T-helper 17 cell (primary cell): ENCODE measurements around the gene OR10G2. TPM values are rescaled to one million over a fixed set of nuclear protein-coding genes. Genes with fewer than 3 reads are reported as not detected.
"Not testable (repeated sequence)": the region's sequence is repeated elsewhere in the genome, so short reads cannot be mapped to it uniquely, and the experiment has no call there.

Experiments used
- ATAC-seq: fragments of 150-1000 bp; cut with Tn5 transposase; 2 replicates; pipeline ENCODE4 v1.10.0; 2021; ENCODE audit warnings: mild to moderate bottlenecking, moderate library complexity
- DNase-seq, 3 donors: peaks; one replicate each; pipeline versions ENCODE4 v3.0.0 to v3.0.0-alpha.2; 2020 to 2021
- H3K9me3 ChIP-seq: one replicate; pipeline ENCODE4 v1.7.0; 2013; ENCODE audit warnings: low read length, mild to moderate bottlenecking; ENCODE audit not compliant: control insufficient read depth, poor library complexity, severe bottlenecking
- H3K27ac Mint-ChIP-seq: one replicate; pipeline ENCODE4 v1.8.0; 2022; ENCODE audit warnings: mild to moderate bottlenecking, moderate library complexity, mixed read lengths
- H3K27me3 Mint-ChIP-seq: one replicate; pipeline ENCODE4 v1.8.0; 2022; ENCODE audit warnings: mixed read lengths
- H3K36me3 Mint-ChIP-seq: one replicate; pipeline ENCODE4 v1.8.0; 2022; ENCODE audit warnings: low read depth, mixed read lengths
- H3K4me1 Mint-ChIP-seq: one replicate; pipeline ENCODE4 v1.8.0; 2022; ENCODE audit warnings: mild to moderate bottlenecking, mixed read lengths
- H3K4me3 Mint-ChIP-seq: one replicate; pipeline ENCODE4 v1.8.0; 2022; ENCODE audit warnings: mild to moderate bottlenecking, moderate library complexity, mixed read lengths
- total RNA-seq, 4 donors: library from RNA in 2 of 4; stranded (reverse) in 2 of 4; gene quantifications; one replicate each; pipeline ENCODE4 v1.2.3 and lab custom pipeline; 2022 to 2026

The OR10G2 gene
- total RNA-seq, 2 donors from 2014 or later: not detected

- Mint-ChIP-seq H3K27me3 (peaks cover 4% of the 10 kb centered on the region), H3K36me3 (no peaks in the 10 kb centered on the region), H3K27ac (peak overlapping the region; percentile 54), H3K4me3 (no peak overlapping the region), H3K4me1 (peaks cover 5% of the 10 kb centered on the region)
- ATAC-seq (no peak), DNase-seq (no peak)
- no peaks in the 10 kb centered on the region for H3K9me3 ChIP-seq
Observed at GRCh38 chr14:21642683-21643082, 7.9 kb upstream of the OR10G2 start.

GRCh38 chr14:21631084-21631483 lies 3.7 kb downstream of the OR10G2 start:
- Mint-ChIP-seq H3K27me3 (peaks cover 54% of the 10 kb centered on the region), H3K4me1 (no peaks in the 10 kb centered on the region), H3K4me3 (no peak overlapping the region), H3K27ac (no peak overlapping the region), H3K36me3 (peaks cover 2% of the 10 kb centered on the region)
- DNase-seq (no peak), ATAC-seq (no peak)
- H3K9me3 ChIP-seq: no peaks in the 10 kb centered on the region

- not testable (repeated sequence) for ATAC-seq, H3K27ac Mint-ChIP-seq, H3K9me3 ChIP-seq, DNase-seq, H3K4me1 Mint-ChIP-seq, H3K4me3 Mint-ChIP-seq, H3K36me3 Mint-ChIP-seq
- peaks cover 56% of the 10 kb centered on the region for H3K27me3 Mint-ChIP-seq
Observed at GRCh38 chr14:21630503-21630902, 4.2 kb downstream of the OR10G2 start.

- Mint-ChIP-seq H3K4me3 (no peak overlapping the region), H3K27ac (no peak overlapping the region), H3K36me3 (peaks cover 2% of the 10 kb centered on the region), H3K27me3 (peaks cover 49% of the 10 kb centered on the region), H3K4me1 (no peaks in the 10 kb centered on the region)
- no peak for DNase-seq
- ATAC-seq: no peak
- no peaks in the 10 kb centered on the region for H3K9me3 ChIP-seq
Observed at GRCh38 chr14:21626491-21627230, 8.1 kb downstream of the OR10G2 start.

GRCh38 chr14:21617614-21618013 lies 17.1 kb downstream of the OR10G2 start:
- H3K27ac Mint-ChIP-seq: no peak overlapping the region
- H3K27me3 Mint-ChIP-seq: peaks cover 34% of the 10 kb centered on the region
- DNase-seq (no peak), ATAC-seq (no peak)
- peaks cover 3% of the 10 kb centered on the region for H3K36me3 Mint-ChIP-seq
- H3K4me3 Mint-ChIP-seq: no peak overlapping the region
- peaks cover 2% of the 10 kb centered on the region for H3K4me1 Mint-ChIP-seq
- H3K9me3 ChIP-seq: no peaks in the 10 kb centered on the region

- Mint-ChIP-seq H3K4me3 (no peak overlapping the region), H3K4me1 (peaks cover 2% of the 10 kb centered on the region), H3K27me3 (peaks cover 25% of the 10 kb centered on the region), H3K36me3 (peaks cover 2% of the 10 kb centered on the region), H3K27ac (no peak overlapping the region)
- DNase-seq (no peak), ATAC-seq (no peak)
- no peaks in the 10 kb centered on the region for H3K9me3 ChIP-seq
Observed at GRCh38 chr14:21614240-21614639, 20.5 kb downstream of the OR10G2 start.

GRCh38 chr14:21612324-21612723 lies 22.4 kb downstream of the OR10G2 start:
- Mint-ChIP-seq H3K27me3 (peaks cover 21% of the 10 kb centered on the region), H3K4me3 (no peak overlapping the region), H3K4me1 (peaks cover 2% of the 10 kb centered on the region), H3K27ac (no peak overlapping the region), H3K36me3 (peaks cover 2% of the 10 kb centered on the region)
- no peaks in the 10 kb centered on the region for H3K9me3 ChIP-seq
- ATAC-seq (no peak), DNase-seq (no peak)

GRCh38 chr14:21602181-21602580 lies 32.6 kb downstream of the OR10G2 start:
- not testable (repeated sequence) for H3K9me3 ChIP-seq, DNase-seq, H3K4me1 Mint-ChIP-seq, ATAC-seq, H3K36me3 Mint-ChIP-seq, H3K27ac Mint-ChIP-seq, H3K4me3 Mint-ChIP-seq
- peaks cover 15% of the 10 kb centered on the region for H3K27me3 Mint-ChIP-seq

GRCh38 chr14:21589317-21589716 lies 45.4 kb downstream of the OR10G2 start:
- no peaks in the 10 kb centered on the region for H3K4me1 Mint-ChIP-seq
- H3K36me3 Mint-ChIP-seq: peaks cover 2% of the 10 kb centered on the region
- no peak for DNase-seq
- H3K9me3 ChIP-seq: peaks cover 11% of the 10 kb centered on the region
- H3K4me3 Mint-ChIP-seq: no peak overlapping the region
- H3K27me3 Mint-ChIP-seq: peaks cover 22% of the 10 kb centered on the region
- no peak for ATAC-seq
- H3K27ac Mint-ChIP-seq: no peak overlapping the region

Other genes starting within 250 kb of the OR10G2 start
- gene CHD8, start 178.8 kb downstream of the OR10G2 start, total RNA-seq: 100 to 1,000 TPM; 128 to 131 TPM
- 10 to 100 TPM; 35.3 to 42.6 TPM for gene RAB2B, start 158.0 kb downstream of the OR10G2 start, total RNA-seq
- gene TOX4, start 157.7 kb downstream of the OR10G2 start, total RNA-seq: 100 to 1,000 TPM in 1 of 2 donors, 10 to 100 TPM in 1; 97.3 to 110 TPM
- gene METTL3, start 123.6 kb downstream of the OR10G2 start, total RNA-seq: 10 to 100 TPM; 42.3 to 46.5 TPM
- gene SALL2, start 108.6 kb downstream of the OR10G2 start, total RNA-seq: 1 to 10 TPM; 1.9 to 2.1 TPM
- gene OR10G3, start 54.9 kb downstream of the OR10G2 start, total RNA-seq: not detected
- gene OR4E2, start 18.9 kb upstream of the OR10G2 start, total RNA-seq: not detected
- gene OR4E1, start 38.9 kb upstream of the OR10G2 start, total RNA-seq: under 1 TPM in 1 of 2 donors, not detected in 1; 0.07 TPM